NK-92 (cell line): ENCODE results near the gene ERFE.

Experiments used
- DNase-seq: peaks from one replicate; lab custom pipeline; 2025; ENCODE audit not compliant: unreplicated experiment; lab: John Stamatoyannopoulos, UW

The ERFE gene

GRCh38 chr2:238152771-238153688 is 5.7 kb upstream of the ERFE start:
- no peak for DNase-seq

GRCh38 chr2:238154570-238154969 is 4.2 kb upstream of the ERFE start:
- DNase-seq: no peak

GRCh38 chr2:238155051-238155760 is 3.6 kb upstream of the ERFE start:
- DNase-seq: no peak

- no peak for DNase-seq
These were observed 2.7 kb upstream of the ERFE start for GRCh38 chr2:238155761-238156694.

GRCh38 chr2:238157506-238158017 is 1.2 kb upstream of the ERFE start:
- DNase-seq: no peak

- no peak for DNase-seq
These were observed 707 bp upstream of the ERFE start for GRCh38 chr2:238158018-238158508.

- no peak for DNase-seq
These were observed 335 bp downstream of the ERFE start for GRCh38 chr2:238159071-238159539.

- DNase-seq: no peak
These were observed 963 bp downstream of the ERFE start for GRCh38 chr2:238159661-238160205.

GRCh38 chr2:238160206-238161129 is 1.7 kb downstream of the ERFE start:
- no peak for DNase-seq

- DNase-seq: no peak
These were observed 2.7 kb downstream of the ERFE start for GRCh38 chr2:238161291-238162051.

GRCh38 chr2:238162251-238162845 is 3.6 kb downstream of the ERFE start:
- DNase-seq: no peak

- DNase-seq: no peak
These were observed 4.2 kb downstream of the ERFE start for GRCh38 chr2:238162846-238163441.

- DNase-seq: no peak
These were observed 4.9 kb downstream of the ERFE start for GRCh38 chr2:238163481-238164198.

- no peak for DNase-seq
These were observed 6.1 kb downstream of the ERFE start for GRCh38 chr2:238164906-238165287.

- DNase-seq: no peak
These were observed 6.6 kb downstream of the ERFE start for GRCh38 chr2:238165288-238165921.
